ENCODE measurements around the gene INO80E. TPM values are rescaled to one million over a fixed set of nuclear protein-coding genes. Genes with fewer than 3 reads are reported as not detected.
A peak's percentile ranks its signal among the peaks of the same experiment; 100 is the strongest.

INO80E gene
- total and polyA plus RNA-seq, 2 experiments from 2014 or later, result 14.0 to 61.2 TPM

- Histone ChIP-seq H4K20me1 (ENCODE audit: insufficient read depth, poor library complexity, severe bottlenecking) (no peaks in the 10 kb centered on the region), H3K4me1 (ENCODE audit: insufficient read depth) (peaks cover 5% of the 10 kb centered on the region), H3K79me2 (peaks cover 5% of the 10 kb centered on the region), H3K9me2 (replicated peaks; ENCODE audit: insufficient read depth) (no peaks in the 10 kb centered on the region), H2AFZ (no peak overlapping the region), H3K9me3 (ENCODE audit: low read depth) (no peaks in the 10 kb centered on the region), H3K36me3 (replicated peaks; ENCODE audit: insufficient read depth, low read depth) (no peaks in the 10 kb centered on the region), H3K4me2 (peak overlapping the region; percentile 92), H3K4me3 (peak overlapping the region; percentile 54), H3K27ac (peak overlapping the region; percentile 94), H3K27me3 (no peaks in the 10 kb centered on the region)
- TF ChIP-seq, protein P1, sequence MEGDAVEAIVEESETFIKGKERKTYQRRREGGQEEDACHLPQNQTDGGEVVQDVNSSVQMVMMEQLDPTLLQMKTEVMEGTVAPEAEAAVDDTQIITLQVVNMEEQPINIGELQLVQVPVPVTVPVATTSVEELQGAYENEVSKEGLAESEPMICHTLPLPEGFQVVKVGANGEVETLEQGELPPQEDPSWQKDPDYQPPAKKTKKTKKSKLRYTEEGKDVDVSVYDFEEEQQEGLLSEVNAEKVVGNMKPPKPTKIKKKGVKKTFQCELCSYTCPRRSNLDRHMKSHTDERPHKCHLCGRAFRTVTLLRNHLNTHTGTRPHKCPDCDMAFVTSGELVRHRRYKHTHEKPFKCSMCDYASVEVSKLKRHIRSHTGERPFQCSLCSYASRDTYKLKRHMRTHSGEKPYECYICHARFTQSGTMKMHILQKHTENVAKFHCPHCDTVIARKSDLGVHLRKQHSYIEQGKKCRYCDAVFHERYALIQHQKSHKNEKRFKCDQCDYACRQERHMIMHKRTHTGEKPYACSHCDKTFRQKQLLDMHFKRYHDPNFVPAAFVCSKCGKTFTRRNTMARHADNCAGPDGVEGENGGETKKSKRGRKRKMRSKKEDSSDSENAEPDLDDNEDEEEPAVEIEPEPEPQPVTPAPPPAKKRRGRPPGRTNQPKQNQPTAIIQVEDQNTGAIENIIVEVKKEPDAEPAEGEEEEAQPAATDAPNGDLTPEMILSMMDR (IDR thresholded peaks at IDR 0.05; ENCODE audit: poor library complexity), result no peak
- TF ChIP-seq EZH2 (IDR thresholded peaks at IDR 0.05; ENCODE audit: borderline replicate concordance) (no peak), EZH2phosphoT487 (IDR thresholded peaks at IDR 0.05; ENCODE audit: low read depth, severe bottlenecking, unreplicated experiment) (no peak)
- DNase-seq (ENCODE audit: low spot score), result no peak
- WGBS (ENCODE audit: low lambda C conversion rate, missing lambda C conversion rate), result 95% methylated on average over 14 of the region's 14 CpGs
Observed at GRCh38 chr16:29963021-29963743, 32.9 kb upstream of the INO80E start.

GRCh38 chr16:29968205-29968604 lies 27.8 kb upstream of the INO80E start:
- WGBS (ENCODE audit: low lambda C conversion rate, missing lambda C conversion rate), result 93% methylated on average over 4 of the region's 4 CpGs
- Histone ChIP-seq H3K4me2 (no peak overlapping the region), H3K27me3 (no peaks in the 10 kb centered on the region), H3K9me3 (ENCODE audit: low read depth) (no peaks in the 10 kb centered on the region), H3K9me2 (replicated peaks; ENCODE audit: insufficient read depth) (no peaks in the 10 kb centered on the region), H3K27ac (no peak overlapping the region), H3K4me3 (no peak overlapping the region), H4K20me1 (ENCODE audit: insufficient read depth, poor library complexity, severe bottlenecking) (no peaks in the 10 kb centered on the region), H3K79me2 (peaks cover 2% of the 10 kb centered on the region), H3K36me3 (replicated peaks; ENCODE audit: insufficient read depth, low read depth) (no peaks in the 10 kb centered on the region), H3K4me1 (ENCODE audit: insufficient read depth) (no peaks in the 10 kb centered on the region), H2AFZ (no peak overlapping the region)
- DNase-seq (ENCODE audit: low spot score), result no peak
- TF ChIP-seq EZH2phosphoT487 (IDR thresholded peaks at IDR 0.05; ENCODE audit: low read depth, severe bottlenecking, unreplicated experiment) (no peak), EZH2 (IDR thresholded peaks at IDR 0.05; ENCODE audit: borderline replicate concordance) (no peak)
- TF ChIP-seq, protein P1 (IDR thresholded peaks at IDR 0.05; ENCODE audit: poor library complexity), result no peak

GRCh38 chr16:29971304-29971703 lies 24.7 kb upstream of the INO80E start:
- Histone ChIP-seq H3K79me2 (peaks cover 24% of the 10 kb centered on the region), H3K9me3 (ENCODE audit: low read depth) (no peaks in the 10 kb centered on the region), H3K27me3 (no peaks in the 10 kb centered on the region), H3K4me1 (ENCODE audit: insufficient read depth) (peaks cover 13% of the 10 kb centered on the region), H3K4me2 (no peak overlapping the region), H2AFZ (no peak overlapping the region), H3K27ac (no peak overlapping the region), H3K4me3 (no peak overlapping the region), H4K20me1 (ENCODE audit: insufficient read depth, poor library complexity, severe bottlenecking) (peaks cover 21% of the 10 kb centered on the region), H3K36me3 (replicated peaks; ENCODE audit: insufficient read depth, low read depth) (no peaks in the 10 kb centered on the region), H3K9me2 (replicated peaks; ENCODE audit: insufficient read depth) (no peaks in the 10 kb centered on the region)
- no peak for DNase-seq (ENCODE audit: low spot score)
- 94% methylated on average over 7 of the region's 8 CpGs for WGBS (ENCODE audit: low lambda C conversion rate, missing lambda C conversion rate)
- TF ChIP-seq EZH2phosphoT487 (IDR thresholded peaks at IDR 0.05; ENCODE audit: low read depth, severe bottlenecking, unreplicated experiment) (no peak), EZH2 (IDR thresholded peaks at IDR 0.05; ENCODE audit: borderline replicate concordance) (no peak)
- TF ChIP-seq, protein P1 (IDR thresholded peaks at IDR 0.05; ENCODE audit: poor library complexity), result no peak

All from hepatocyte (in vitro differentiated cells).